ENCODE results near the gene CYP20A1.

- no peak for TF ChIP-seq POLR2A (IDR thresholded peaks at IDR 0.05)
- TF ChIP-seq, protein P1, sequence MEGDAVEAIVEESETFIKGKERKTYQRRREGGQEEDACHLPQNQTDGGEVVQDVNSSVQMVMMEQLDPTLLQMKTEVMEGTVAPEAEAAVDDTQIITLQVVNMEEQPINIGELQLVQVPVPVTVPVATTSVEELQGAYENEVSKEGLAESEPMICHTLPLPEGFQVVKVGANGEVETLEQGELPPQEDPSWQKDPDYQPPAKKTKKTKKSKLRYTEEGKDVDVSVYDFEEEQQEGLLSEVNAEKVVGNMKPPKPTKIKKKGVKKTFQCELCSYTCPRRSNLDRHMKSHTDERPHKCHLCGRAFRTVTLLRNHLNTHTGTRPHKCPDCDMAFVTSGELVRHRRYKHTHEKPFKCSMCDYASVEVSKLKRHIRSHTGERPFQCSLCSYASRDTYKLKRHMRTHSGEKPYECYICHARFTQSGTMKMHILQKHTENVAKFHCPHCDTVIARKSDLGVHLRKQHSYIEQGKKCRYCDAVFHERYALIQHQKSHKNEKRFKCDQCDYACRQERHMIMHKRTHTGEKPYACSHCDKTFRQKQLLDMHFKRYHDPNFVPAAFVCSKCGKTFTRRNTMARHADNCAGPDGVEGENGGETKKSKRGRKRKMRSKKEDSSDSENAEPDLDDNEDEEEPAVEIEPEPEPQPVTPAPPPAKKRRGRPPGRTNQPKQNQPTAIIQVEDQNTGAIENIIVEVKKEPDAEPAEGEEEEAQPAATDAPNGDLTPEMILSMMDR (IDR thresholded peaks at IDR 0.05), result no peak
Observed at GRCh38 chr2:203238292-203238703, 520 bp upstream of the CYP20A1 start.
